DOHH2 (cell line): Measurements from ENCODE around the gene BCAS1.

Experiments
- H3F3A ChIP-seq: fragments of 200-600 bp; sonication (generic), shearing (Covaris generic); 2 replicates; pipeline ENCODE4 v1.6.0; 2016; ENCODE audit warnings: antibody characterized with exemption, mild to moderate bottlenecking; ENCODE audit not compliant: control insufficient read depth, insufficient read depth
- H3K27ac ChIP-seq: fragments of 200-600 bp; sonication (generic); 2 replicates; pipeline ENCODE4 v1.5.1; 2014; ENCODE audit warnings: low read depth, mild to moderate bottlenecking, low read length, moderate library complexity
- H3K27me3 ChIP-seq: fragments of 200-600 bp; sonication (generic); 2 replicates; pipeline ENCODE4 v1.6.1; 2014; ENCODE audit warnings: mild to moderate bottlenecking, low read length, mixed read lengths; ENCODE audit not compliant: control insufficient read depth
- H3K36me3 ChIP-seq: fragments of 200-600 bp; sonication (generic); 2 replicates; pipeline ENCODE4 v1.6.1; 2014; ENCODE audit warnings: mild to moderate bottlenecking, low read length, moderate library complexity, mixed read lengths; ENCODE audit not compliant: control insufficient read depth
- H3K4me1 ChIP-seq: fragments of 200-600 bp; sonication (generic); 2 replicates; pipeline ENCODE4 v1.6.1; 2014; ENCODE audit warnings: mild to moderate bottlenecking, low read length, mixed read lengths; ENCODE audit not compliant: control insufficient read depth
- H3K4me2 ChIP-seq: fragments of 200-600 bp; sonication (generic); 2 replicates; pipeline ENCODE4 v1.6.0; 2014; ENCODE audit warnings: mild to moderate bottlenecking, low read length, moderate library complexity
- H3K4me3 ChIP-seq: fragments of 200-600 bp; sonication (generic); 2 replicates; pipeline ENCODE4 v1.5.1; 2014; ENCODE audit warnings: mild to moderate bottlenecking, low read length, mixed read lengths
- H3K79me2 ChIP-seq: fragments of 200-600 bp; sonication (generic); 2 replicates; pipeline ENCODE4 v1.6.1; 2014; ENCODE audit warnings: mild to moderate bottlenecking, low read length, mixed read lengths; ENCODE audit not compliant: control insufficient read depth
- H3K9me2 ChIP-seq: fragments of 200-600 bp; sonication (generic); replicated peaks from 2 replicates; pipeline ENCODE4 v1.6.1; 2014; ENCODE audit warnings: mild to moderate bottlenecking, low read length, mixed read lengths; ENCODE audit not compliant: control insufficient read depth
- H3K9me3 ChIP-seq: fragments of 200-600 bp; sonication (generic); 2 replicates; pipeline ENCODE4 v1.6.1; 2014; ENCODE audit warnings: antibody characterized with exemption, low read length, mixed read lengths; ENCODE audit not compliant: control insufficient read depth, insufficient read depth
- H4K20me1 ChIP-seq: fragments of 200-600 bp; sonication (generic); 2 replicates; pipeline ENCODE4 v1.6.0; 2014; ENCODE audit warnings: low read depth, mild to moderate bottlenecking, antibody characterized with exemption, low read length, moderate library complexity; ENCODE audit not compliant: control insufficient read depth, insufficient read depth
- CTCF ChIP-seq: fragments of 200-600 bp; sonication (generic); IDR thresholded peaks from one replicate; pipeline ENCODE4 v1.5.1; 2014; ENCODE audit warnings: antibody characterized with exemption, mild to moderate bottlenecking, low read depth, low read length; ENCODE audit not compliant: poor library complexity, severe bottlenecking
- EZH2phosphoT487 ChIP-seq: fragments of 200-600 bp; sonication (generic); IDR thresholded peaks from 2 replicates; pipeline ENCODE4 v1.6.1; 2017; ENCODE audit warnings: borderline replicate concordance, mild to moderate bottlenecking, antibody characterized with exemption, low read length, moderate library complexity, mixed read lengths

Gene BCAS1

GRCh38 chr20:54093423-54094267, 23.3 kb upstream of the BCAS1 start:
- Histone ChIP-seq H3K79me2 (no peaks in the 10 kb centered on the region), H3K9me3 (no peaks in the 10 kb centered on the region), H3K4me3 (no peak overlapping the region), H3K9me2 (no peaks in the 10 kb centered on the region), H3K4me2 (no peak overlapping the region), H4K20me1 (no peaks in the 10 kb centered on the region), H3F3A (no peaks in the 10 kb centered on the region), H3K27ac (no peak overlapping the region), H3K36me3 (no peaks in the 10 kb centered on the region), H3K27me3 (0 out of 2 replicates have a peak, but pooled peaks cover 10% of the 10 kb centered on the region), H3K4me1 (peaks cover 10% of the 10 kb centered on the region)
- TF ChIP-seq CTCF (no peak), EZH2phosphoT487 (no peak)

- H3F3A ChIP-seq: no peaks in the 10 kb centered on the region
- H3K4me2 ChIP-seq: no peak overlapping the region
- H3K9me2 ChIP-seq: no peaks in the 10 kb centered on the region
- H3K27ac ChIP-seq: no peak overlapping the region
- no peak overlapping the region for H3K4me3 ChIP-seq
- H3K9me3 ChIP-seq: no peaks in the 10 kb centered on the region
- TF ChIP-seq CTCF: no peak
- no peaks in the 10 kb centered on the region for H4K20me1 ChIP-seq
- H3K4me1 ChIP-seq: peaks cover 10% of the 10 kb centered on the region
- H3K79me2 ChIP-seq: no peaks in the 10 kb centered on the region
- 0 out of 2 replicates have a peak, but pooled peaks cover 10% of the 10 kb centered on the region for H3K27me3 ChIP-seq
- no peaks in the 10 kb centered on the region for H3K36me3 ChIP-seq
These were observed 21.6 kb upstream of the BCAS1 start for GRCh38 chr20:54092021-54092420.

GRCh38 chr20:54091120-54091480, 20.7 kb upstream of the BCAS1 start:
- no peak overlapping the region for H3K4me3 ChIP-seq
- H3K79me2 ChIP-seq: no peaks in the 10 kb centered on the region
- H3K27me3 ChIP-seq: 0 out of 2 replicates have a peak, but pooled peaks cover 10% of the 10 kb centered on the region
- H3K9me2 ChIP-seq: no peaks in the 10 kb centered on the region
- no peaks in the 10 kb centered on the region for H3K9me3 ChIP-seq
- H3K4me2 ChIP-seq: no peak overlapping the region
- no peak for TF ChIP-seq EZH2phosphoT487
- TF ChIP-seq CTCF: no peak
- peaks cover 10% of the 10 kb centered on the region for H3K4me1 ChIP-seq
- H4K20me1 ChIP-seq: no peaks in the 10 kb centered on the region
- H3F3A ChIP-seq: no peaks in the 10 kb centered on the region
- no peaks in the 10 kb centered on the region for H3K36me3 ChIP-seq
- H3K27ac ChIP-seq: no peak overlapping the region
